HG02623 (cell line): ENCODE results near the gene DOLPP1.
"Not testable (repeated sequence)": the region's sequence is repeated elsewhere in the genome, so short reads cannot be mapped to it uniquely, and the experiment has no call there.

Experiments
- ATAC-seq: cut with Tn5 transposase; IDR thresholded peaks from one replicate; pipeline ENCODE4 v1.9.1; 2021; ENCODE audit warnings: moderate library complexity; ENCODE audit not compliant: unreplicated experiment

Gene DOLPP1

DNA sequence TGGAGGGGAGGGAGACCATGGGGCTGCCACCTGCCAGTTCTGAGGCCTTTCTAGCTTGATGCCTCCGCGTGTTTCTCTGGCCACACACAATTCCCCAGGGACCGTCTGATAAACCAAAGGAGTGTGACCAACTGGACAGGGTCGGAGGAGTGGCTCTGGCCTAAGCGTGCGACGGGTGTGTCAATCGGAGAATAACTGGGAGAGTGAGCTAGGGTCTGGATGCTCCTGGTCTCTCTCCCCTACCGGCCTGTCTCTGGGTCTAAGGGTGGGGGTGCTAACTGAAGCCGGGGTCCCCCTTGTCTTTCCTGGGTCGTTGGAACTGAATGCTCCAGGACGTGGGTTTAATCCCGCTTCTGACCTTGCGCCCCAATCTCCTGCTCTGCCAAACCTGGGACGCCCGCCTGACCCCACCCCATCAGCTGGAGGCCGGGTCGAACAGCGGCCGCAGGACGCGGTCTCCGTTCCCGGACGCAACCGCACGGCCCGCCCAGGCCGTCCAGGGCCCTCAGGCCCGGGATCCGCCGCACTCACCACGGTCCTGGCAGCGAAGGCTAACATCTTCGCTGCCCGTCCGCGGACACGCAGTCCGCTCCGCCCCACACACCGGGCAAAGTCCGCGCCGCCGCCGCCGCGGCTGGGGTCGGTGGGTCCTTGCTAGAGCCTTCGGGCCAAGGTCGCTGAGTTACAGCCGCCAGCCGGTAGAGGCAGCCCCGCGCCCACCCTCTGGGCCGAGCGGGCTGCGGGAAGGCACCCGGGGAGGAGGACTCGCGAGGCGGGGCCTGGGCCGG, 29.2 kb downstream of the DOLPP1 start:
- peak; percentile 2 for ATAC-seq

DNA sequence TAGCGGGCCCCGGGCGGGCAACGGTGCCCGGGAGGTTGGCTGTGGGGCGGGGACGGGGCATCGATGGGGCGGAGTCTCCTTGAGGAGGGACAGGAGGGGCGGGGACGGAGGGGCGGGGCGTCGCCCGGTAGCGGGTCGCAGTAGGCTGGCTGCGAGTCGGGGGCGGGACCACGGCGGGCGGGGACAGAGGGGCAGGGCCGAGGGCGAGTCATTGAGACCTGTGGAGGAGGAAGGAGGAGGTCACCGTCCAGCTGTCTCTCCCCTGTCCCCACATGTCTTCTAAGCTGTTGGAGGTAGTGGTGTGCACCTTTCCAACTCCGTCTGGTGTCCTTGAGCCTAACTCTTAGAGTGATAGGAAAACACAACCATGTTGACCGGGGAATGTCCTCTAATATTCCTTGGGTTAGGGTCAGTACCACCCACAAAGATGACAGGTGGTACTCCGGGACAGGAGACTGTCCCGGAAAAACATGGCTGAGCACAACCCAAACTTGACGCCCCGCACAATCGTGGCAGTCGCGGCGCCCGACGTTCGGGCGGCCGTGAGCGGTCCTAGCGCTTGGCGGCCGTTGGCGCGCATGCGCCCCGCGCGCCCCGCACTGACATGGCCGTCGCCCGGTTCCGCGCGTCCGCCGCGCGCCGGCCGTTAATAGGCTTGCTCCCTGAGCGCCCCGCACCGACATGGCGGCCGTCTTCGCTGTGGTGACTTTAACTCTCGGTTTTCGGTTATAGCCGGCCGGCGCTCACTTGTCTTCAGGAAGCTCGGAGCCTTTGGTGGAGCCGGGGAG, 30.0 kb downstream of the DOLPP1 start, which contains the start of the genes CRAT and PTPA:
Gene CRAT (minus strand): TSS at position 54 of the 788 bp plus-strand sequence. CDS start 284 bp downstream, outside the sequence.
Gene PTPA (plus strand): TSS at position 676 of the 788 bp plus-strand sequence. CDS start 186 bp downstream, outside the sequence.
- ATAC-seq, result peak; percentile 77

DNA sequence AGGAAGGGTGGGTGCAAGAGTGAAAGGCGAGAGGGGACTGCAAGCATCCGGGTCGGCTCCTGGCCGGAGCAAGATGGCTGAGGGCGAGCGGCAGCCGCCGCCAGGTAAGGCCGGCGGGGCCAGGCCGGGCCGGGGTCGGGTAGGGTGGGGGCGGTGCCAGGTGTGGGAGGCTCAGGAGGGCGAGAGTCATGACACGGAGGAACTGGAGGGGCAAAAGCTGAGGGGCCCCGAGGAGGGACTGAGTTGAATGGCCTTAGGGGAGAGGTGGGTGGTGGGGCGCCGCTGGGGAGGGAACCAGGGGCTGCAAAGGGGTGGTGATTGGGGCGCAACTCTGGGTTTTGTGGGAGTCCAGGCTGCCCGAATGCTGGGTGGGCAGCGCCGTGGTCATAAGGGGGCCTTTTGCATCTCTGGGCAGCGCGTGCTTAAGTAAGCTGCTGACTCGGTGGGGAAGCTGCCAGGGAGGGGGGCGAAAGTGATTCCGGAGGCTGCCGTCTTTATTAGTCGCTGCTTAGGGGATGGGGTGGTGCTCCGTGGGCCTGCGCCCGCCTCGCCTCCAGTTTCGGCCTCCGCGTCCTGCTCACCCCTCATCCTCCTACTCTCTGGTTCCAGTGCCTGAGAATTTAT, 30.7 kb downstream of the DOLPP1 start:
- peak; percentile 14 for ATAC-seq

DNA sequence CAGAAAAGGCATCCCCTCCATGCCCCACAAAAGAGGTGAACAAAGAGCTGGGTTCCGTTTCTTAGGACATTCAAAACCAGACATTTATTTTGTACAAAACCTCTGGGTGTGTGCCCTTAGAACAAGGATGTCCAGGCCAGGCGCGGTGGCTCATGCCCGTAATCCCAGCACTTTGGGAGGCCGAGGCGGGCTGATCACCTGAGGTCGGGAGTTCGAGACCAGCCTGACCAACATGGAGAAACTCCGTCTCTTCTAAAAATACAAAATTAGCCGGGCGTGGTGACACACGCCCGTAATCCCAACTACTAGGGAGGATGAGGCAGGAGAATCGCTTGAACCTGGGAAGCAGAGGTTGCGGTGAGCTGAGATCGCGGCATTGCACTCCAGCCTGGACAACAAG, 31.6 kb downstream of the DOLPP1 start:
- not testable (repeated sequence) for ATAC-seq

DNA sequence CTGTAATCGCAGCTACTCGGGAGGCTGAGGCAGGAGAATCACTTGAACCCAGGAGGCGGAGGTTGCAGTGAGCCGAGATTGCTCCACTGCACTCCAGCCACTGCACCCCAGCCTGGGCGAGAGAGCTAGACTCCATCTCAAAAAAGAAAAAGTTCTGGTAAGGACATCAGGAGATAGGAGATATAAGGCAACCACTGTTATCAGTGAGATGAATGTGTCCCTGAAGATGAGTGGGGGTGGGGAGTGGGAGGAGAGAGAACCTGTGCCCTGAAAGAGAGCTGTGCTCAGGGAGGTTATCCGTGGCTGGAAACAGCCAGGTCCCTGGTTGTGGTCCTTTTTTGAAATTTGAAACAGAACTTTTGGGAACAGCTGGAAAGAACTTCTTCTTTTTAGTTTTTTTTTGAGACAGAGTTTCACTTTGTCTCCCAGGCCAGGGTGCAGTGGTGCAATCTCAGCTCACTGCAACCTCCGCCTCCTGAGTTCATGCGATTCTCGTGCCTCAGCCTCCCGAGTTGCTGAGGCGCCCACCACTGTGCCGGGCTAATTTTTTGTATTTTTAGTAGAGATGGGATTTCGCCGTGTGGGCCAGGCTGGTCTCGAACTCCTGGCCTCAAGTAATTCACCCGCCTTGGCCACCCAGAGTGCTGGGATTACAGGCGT, 32.9 kb downstream of the DOLPP1 start:
- no peak for ATAC-seq

DNA sequence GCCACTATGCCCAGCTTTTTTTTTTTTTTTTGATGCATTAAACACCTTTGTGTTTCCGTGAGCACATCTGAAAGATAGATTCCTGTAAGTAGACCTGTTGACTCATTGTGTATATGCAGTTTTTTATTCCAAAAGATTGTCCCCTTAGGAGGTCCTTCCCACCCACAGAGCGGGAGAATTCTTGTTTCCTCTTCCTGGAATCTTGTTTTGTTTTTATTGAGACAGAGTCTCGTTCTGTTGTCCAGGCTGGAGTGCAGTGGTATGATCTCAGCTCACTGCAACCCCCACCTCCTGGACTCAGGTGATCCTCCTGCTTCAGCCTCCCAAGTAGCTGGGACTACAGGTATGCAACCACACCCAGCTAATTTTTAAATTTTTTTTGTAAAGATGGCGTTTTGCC, 37.9 kb downstream of the DOLPP1 start:
- ATAC-seq, result no peak

DNA sequence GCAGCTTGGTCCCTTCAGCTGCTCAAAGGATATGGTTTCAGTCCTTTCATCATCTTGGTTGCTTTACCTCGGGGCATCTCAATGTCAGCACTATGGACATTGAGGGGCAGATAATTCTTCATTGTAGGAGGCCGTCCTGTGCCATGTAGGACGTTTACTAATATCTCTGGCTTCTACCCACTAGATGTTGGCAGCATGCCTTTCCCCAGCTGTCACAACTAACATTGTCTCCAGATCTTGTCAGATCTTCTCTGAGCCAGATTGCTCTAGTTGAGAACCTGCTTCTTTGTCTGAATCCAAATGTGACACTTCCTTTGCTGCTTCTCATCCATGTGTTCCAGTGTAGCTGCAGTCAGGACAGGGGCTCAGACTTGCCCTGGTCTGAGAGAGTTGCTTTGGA, 40.6 kb downstream of the DOLPP1 start:
- no peak for ATAC-seq

DNA sequence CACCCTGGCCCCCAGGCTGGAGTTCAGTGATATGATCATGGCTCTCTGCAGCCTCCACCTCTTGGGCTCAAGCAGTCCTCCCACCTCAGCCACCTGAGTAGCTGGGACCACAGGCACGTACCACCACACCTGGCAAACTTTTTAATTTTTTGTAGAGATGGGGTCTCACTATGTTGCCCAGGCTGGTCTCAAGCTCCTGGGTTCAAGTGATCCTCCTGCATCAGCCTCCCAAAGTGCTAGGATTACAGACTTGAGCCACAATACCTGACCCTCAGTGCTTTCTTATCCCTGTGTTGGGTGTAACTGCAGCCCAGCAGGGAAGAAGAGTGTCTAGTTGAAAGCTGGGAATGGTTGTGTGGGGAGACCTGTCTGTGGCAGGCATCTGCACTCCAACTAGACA, 41.2 kb downstream of the DOLPP1 start:
- no peak for ATAC-seq

DNA sequence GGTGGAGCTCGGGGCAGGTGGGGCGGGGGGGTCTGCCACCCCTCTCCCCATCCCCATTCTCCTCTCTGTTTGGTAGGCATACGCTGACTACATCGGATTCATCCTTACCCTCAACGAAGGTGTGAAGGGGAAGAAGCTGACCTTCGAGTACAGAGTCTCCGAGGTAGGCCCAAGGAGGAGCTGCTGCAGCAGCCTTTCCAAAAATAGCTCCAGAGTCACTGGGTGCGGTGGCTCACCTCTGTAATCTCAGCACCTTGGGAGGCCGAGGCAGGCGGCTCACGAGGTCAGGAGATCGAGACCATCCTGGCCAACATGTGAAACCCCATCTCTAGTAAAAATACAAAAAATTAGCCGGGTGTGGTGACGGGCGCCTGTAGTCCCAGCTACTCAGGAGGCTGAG, 42.1 kb downstream of the DOLPP1 start:
- ATAC-seq, result not testable (repeated sequence)

DNA sequence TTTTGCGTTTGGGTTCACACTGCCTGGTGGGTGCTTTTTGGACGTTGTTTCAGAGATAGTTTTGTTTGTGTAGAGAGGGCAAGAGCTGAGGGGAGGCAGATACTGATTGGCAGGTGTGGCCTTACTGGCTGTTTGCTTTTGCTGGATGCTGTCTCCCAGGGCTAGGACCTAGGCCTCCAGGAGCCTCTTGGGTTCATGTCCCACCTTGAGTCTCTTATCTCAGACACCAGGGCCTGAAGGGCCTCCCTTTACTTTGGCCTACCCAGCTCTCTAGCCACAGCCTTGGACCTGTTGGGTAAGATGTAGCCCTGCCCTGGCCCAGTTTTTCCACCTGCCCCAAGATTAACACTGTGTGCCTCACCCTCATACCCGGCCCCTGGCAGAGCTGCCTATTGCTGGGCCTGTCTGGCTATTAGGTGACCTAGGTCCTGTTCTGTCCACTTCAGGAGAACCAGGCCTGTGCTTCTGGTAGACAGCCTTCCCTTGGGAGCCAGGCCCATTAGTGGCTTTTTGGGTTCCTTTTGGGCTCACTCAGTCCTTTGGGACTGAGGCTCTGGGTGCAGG, 43.7 kb downstream of the DOLPP1 start:
- no peak for ATAC-seq

DNA sequence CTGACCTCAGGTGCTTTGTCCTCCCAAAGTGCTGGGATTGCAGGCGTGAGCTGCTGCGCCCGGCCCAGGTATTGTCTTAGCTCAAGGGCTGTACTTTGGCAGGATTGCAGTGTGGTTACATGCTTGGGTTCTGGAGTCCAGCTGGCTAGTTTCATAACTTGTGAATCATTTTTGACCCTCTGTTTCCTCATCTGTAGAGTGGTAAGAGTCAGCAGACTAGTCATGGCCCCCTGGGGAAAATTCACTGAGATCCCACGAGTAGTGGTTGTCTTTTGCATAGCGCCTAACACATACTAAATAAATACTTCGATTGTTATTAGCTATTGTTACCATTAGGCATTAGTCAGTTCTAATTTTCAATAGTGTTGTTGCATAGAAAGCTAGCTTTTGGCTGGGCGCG, 44.6 kb downstream of the DOLPP1 start:
- no peak for ATAC-seq

DNA sequence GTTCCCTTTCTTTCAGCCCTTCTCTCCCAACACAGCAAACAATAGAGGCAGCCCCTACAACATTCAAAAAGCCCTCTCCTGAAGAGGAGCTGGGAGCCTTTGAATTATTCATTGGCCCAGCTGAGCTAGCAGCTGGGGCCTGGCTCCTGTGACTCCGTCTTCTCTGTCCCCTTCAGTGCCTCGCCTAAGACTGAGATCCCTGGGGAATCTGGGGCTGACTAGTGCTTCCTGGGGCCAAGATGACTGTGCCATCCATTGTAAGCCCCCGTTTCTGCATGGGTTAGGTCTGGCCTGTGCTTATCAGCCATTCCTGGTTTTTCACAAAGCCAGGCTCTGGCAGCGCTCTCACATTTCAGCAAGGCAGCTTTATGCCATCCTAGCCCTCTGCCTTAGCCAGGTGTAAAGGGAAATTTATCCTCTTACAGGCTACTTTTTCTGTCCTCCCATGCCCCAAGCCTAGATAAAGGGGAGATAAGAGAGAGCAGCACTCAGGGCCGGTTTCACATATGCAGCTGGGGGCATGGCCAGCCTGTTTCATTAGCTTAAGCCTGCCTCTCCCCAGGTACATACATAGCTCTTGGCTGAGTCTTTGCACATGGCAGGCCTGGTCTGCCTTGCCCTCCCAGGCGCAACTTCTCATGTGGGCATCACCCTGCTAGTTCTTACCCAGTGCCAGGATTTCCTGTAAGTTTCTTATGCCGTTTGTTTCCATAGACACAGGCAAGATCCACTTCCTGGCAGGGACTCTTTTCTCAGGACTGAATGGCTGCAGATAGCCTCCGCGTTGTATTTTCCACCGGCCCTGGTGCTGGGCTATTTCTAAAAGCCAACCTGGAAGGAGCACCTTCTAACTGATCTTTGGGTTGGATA, 46.1 kb downstream of the DOLPP1 start:
- ATAC-seq, result no peak

DNA sequence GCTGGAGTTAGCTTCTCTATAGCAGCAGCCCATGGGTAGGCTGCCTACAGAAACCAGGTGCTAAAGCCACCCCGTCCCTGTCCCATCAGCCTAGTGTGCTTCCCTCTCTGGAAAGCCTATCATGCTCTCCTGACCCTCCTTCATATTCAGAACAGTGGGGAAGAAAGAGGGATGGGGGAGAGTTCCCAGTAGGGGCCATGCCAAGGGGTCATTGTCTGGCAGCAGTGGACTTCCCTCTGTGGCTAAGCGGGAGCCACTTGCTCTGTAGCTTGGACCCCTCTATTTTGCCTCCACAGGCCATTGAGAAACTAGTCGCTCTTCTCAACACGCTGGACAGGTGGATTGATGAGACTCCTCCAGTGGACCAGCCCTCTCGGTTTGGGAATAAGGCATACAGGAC, 47.8 kb downstream of the DOLPP1 start:
- no peak for ATAC-seq

DNA sequence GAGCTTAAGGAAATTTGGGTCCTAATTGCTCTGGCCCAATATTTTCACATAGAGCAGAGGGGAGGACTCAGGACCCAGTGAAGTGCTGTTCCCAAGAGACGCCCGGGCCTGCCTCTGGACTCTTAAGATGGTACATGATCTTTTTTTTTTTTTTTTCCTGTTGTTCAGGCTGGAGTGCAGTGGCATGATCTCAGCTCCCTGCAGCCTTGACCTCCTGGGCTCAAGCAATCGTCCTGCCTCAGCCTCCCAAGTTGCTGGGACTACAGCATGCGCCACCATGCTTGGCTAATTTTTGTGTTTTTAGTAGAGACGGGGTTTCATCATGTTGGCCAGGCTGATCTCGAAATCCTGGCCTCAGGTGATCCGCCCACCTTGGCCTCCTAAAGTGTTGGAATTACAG, 49.4 kb downstream of the DOLPP1 start:
- not testable (repeated sequence) for ATAC-seq

DNA sequence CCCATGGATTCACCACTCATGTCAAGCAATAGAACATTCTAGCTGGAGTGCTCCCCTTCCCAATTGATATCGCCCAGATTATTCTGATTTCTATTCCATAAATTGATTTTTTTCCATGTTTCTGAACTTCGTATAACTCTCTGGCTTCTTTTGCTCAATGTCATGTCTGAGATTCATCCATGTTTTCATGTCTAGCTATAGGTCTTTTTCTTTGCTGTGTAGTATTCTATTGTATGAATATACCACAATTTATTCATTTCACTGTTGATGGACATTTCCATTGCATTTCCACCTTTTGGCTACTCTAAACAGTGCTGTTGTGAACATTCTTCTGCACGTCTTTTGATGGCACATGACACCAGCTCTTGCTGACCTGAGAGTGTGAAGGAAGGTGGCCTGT, 49.9 kb downstream of the DOLPP1 start:
- no peak for ATAC-seq

DNA sequence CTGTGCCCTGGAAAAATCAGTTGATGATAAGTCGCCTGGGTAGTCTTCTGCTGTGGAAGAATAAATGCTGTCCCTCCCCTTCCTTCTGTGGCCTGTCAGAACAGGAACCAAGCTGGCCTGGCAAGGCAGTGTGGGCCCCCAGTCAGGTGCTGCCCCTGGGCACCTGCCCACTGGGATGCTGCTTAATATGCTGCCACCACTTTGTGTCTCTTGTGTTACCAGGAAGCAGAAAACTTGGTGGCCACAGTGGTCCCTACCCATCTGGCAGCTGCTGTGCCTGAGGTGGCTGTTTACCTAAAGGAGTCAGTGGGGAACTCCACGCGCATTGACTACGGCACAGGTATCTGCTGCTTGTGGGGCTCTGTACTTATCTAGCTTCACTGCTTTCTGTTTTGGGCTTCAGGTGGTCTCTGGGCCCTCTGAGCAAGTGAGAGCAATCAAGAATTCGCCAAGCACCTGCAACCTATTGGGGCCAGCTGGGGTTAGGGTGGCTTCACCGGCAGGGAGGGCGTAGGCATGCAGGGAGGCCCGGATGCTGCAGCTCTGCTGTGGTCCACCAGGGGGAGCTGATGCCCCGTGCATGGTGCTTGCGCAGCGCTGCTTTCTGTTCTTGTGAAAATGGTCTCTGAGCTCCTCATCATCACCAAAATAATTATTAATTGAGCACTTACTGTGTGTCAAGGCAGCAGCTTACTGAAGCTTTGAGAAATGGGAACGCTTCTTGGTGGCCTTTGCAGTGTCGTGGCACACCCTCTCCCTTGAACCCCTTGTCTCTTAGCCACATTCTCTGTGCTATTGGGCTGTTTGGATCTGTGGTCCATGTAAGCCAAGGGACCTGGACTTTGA, 50.6 kb downstream of the DOLPP1 start:
- no peak for ATAC-seq

DNA sequence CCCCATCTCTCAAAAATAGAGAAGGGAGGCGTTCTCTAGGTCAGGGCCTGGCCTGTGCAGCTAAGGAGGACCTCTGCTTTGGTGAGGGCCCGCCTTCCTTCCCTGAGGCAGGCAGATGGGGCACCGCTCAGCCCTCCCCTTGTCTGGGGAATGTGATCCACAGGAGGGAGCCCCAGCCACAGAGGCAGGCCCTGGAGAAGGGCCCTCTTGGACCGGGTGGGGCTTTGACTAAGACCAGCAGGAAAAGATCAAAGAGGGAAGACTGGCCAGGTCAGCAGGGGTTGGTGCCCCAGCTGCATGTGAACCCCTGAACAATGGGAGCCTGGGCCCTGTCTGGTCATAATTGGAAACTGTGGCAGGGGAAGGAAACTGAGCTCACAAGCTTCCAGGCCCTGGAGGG, 52.2 kb downstream of the DOLPP1 start:
- no peak for ATAC-seq

DNA sequence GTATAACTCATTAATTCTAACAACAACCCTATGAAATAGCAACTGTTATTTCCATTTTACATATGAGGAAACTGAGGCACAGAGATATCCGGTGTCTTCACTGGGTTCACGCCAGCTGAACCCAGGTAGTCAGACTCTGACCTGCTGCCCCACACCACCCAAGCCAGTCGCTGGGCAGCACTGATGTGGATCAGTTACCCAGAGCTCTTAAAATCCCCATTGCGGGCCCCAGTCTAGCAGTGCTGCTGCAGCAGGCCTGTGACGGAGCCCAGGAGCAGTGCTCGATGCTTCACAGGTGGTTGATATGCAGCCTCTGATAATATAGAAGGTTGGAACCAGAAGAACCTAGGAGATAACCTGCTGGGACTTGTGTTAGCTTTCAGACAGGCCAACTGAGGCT, 54.6 kb downstream of the DOLPP1 start:
- no peak for ATAC-seq
